ENCODE results near the gene BOLA1.

BOLA1 gene

DNA sequence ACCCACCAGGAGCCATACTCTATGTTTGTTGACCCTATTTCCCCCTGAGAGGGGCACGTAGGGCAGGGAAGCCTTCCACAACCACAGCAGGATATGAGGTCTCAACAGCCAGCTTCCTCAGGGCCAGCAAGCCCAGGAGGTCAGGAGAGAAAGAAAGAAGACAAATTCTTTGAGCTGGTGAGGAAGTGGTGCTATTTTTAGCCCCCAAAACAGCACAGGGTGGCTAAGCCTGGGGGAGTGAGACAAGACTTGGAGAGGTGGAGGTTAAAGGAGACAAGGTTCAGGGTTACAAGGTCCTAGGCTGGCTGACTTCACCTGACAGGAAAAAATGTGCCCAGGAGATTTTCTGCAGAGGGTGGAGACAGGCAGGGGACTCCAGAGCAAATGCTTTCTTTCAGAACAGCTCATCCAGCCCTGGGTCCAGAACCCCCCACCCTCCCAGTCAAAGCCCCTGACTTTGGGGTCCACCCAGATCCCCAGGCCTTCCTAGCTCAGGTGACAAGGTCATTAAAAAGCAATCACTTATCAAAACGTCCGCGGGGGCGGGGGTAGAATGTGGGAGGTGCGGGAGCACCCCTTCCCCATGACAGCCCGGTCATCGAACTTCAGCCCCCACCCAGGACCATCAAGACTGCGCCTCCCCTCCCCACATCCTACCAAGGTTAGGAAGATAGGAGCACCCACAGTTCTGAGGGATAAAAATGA is 17.0 kb downstream of the BOLA1 start:
- Histone ChIP-seq H3K27me3 (replicated peaks; ENCODE audit: control insufficient read depth, insufficient read depth, low read length, poor library complexity, severe bottlenecking) (no peaks in the 10 kb centered on the region), H3K27ac (ENCODE audit: insufficient read depth, low read length, poor library complexity, severe bottlenecking) (peak overlapping the region; percentile 14), H3K4me3 (ENCODE audit: insufficient read depth, low read depth, low read length, poor library complexity, severe bottlenecking) (peak overlapping the region; percentile 79), H3K9me3 (ENCODE audit: control insufficient read depth, low read length) (no peaks in the 10 kb centered on the region), H3K4me1 (ENCODE audit: control insufficient read depth, insufficient read depth, low read length, poor library complexity, severe bottlenecking) (peaks cover 18% of the 10 kb centered on the region), H3K36me3 (ENCODE audit: control insufficient read depth, insufficient read depth, low read length) (no peaks in the 10 kb centered on the region)
- DNase-seq = no peak

DNA sequence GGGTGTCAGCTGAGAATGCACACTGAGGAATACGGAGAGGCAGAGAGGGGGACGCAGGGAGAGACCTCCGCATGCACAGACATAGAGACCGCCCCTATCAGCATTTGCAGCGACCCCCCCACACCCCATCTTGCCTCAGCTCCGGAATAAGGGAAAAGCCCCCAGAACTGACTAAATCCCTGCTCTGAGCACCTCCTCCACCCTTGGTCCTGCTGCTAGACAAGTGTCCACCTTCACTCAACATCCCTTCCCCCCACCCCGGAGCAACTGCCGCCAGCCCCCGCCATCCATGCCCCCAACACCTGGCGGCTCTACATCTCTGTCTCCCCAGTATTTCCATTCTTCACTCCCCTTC is 17.5 kb downstream of the BOLA1 start:
- H3K36me3 ChIP-seq (ENCODE audit: control insufficient read depth, insufficient read depth, low read length) = no peaks in the 10 kb centered on the region
- no peaks in the 10 kb centered on the region for H3K27me3 ChIP-seq (replicated peaks; ENCODE audit: control insufficient read depth, insufficient read depth, low read length, poor library complexity, severe bottlenecking)
- H3K9me3 ChIP-seq (ENCODE audit: control insufficient read depth, low read length) = no peaks in the 10 kb centered on the region
- DNase-seq = no peak
- no peak overlapping the region for H3K27ac ChIP-seq (ENCODE audit: insufficient read depth, low read length, poor library complexity, severe bottlenecking)
- peaks cover 18% of the 10 kb centered on the region for H3K4me1 ChIP-seq (ENCODE audit: control insufficient read depth, insufficient read depth, low read length, poor library complexity, severe bottlenecking)
- peak overlapping the region; percentile 79 for H3K4me3 ChIP-seq (ENCODE audit: insufficient read depth, low read depth, low read length, poor library complexity, severe bottlenecking)

DNA sequence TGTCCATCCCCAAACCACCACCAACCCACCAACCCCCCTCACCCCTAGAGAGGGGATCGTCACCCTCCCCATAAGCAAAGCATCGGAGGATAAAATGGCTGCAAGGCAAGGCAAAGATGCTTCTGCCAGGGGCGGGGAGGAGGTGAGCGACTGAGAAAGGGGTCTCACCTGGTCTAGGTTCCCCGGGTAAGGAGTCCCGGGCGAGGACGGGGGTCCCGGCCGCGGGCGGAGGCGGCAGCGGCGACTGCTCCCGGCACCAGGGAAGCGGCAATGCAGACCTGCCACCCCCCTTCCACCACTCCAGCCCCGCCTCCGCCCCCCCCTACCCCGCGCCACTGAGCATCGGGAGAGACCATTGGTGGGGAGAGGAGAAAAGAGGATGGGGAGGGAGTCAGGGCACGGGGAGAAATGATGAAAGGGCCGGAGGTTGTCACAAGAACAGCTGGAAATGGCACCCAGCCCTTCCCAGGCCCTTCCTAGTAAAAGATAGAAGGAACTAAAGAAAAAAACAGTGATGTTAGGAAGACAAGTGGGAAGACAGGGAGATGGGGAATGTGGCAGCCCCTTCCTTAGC is 18.3 kb downstream of the BOLA1 start, which contains the start of gene SV2A:
Gene SV2A (minus strand): TSS at position 274 of the 574 bp plus-strand sequence. CDS start 4,004 bp downstream, outside the sequence.
- peaks cover 18% of the 10 kb centered on the region for H3K4me1 ChIP-seq (ENCODE audit: control insufficient read depth, insufficient read depth, low read length, poor library complexity, severe bottlenecking)
- peak; percentile 23 to 43 (median 39) for DNase-seq
- peak within 1 kb of the TSS; percentile 44 for H3K27ac ChIP-seq (ENCODE audit: insufficient read depth, low read length, poor library complexity, severe bottlenecking)
- peaks cover 2% of the 10 kb centered on the region for H3K36me3 ChIP-seq (ENCODE audit: control insufficient read depth, insufficient read depth, low read length)
- H3K27me3 ChIP-seq (replicated peaks; ENCODE audit: control insufficient read depth, insufficient read depth, low read length, poor library complexity, severe bottlenecking) = no peaks in the 10 kb centered on the region
- no peaks in the 10 kb centered on the region for H3K9me3 ChIP-seq (ENCODE audit: control insufficient read depth, low read length)
- peak within 1 kb of the TSS; percentile 79 for H3K4me3 ChIP-seq (ENCODE audit: insufficient read depth, low read depth, low read length, poor library complexity, severe bottlenecking)

DNA sequence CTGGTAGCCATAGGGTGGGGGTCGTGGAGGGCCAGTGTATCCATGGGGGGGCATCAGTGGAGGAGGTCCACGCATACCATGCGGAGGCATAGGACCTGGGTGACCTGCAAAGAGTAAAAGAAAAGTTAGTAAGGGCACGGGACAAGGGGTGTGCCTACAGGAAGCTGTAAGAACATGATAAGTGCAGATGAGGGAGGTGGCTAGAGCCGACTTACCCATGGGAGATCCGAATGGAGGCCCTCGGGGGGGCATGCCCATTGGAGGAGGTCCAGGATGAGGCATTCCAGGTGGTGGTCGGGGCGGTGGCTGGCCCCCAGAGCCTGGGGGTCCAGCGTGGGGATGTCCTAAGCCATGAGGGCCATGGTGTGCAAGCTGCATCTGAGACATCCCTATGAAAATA is 24.3 kb downstream of the BOLA1 start:
- Histone ChIP-seq H3K27ac (ENCODE audit: insufficient read depth, low read length, poor library complexity, severe bottlenecking) (no peak overlapping the region), H3K27me3 (replicated peaks; ENCODE audit: control insufficient read depth, insufficient read depth, low read length, poor library complexity, severe bottlenecking) (no peaks in the 10 kb centered on the region), H3K4me3 (ENCODE audit: insufficient read depth, low read depth, low read length, poor library complexity, severe bottlenecking) (no peak overlapping the region), H3K36me3 (ENCODE audit: control insufficient read depth, insufficient read depth, low read length) (peaks cover 39% of the 10 kb centered on the region), H3K4me1 (ENCODE audit: control insufficient read depth, insufficient read depth, low read length, poor library complexity, severe bottlenecking) (peaks cover 12% of the 10 kb centered on the region), H3K9me3 (ENCODE audit: control insufficient read depth, low read length) (no peaks in the 10 kb centered on the region)
- DNase-seq = no peak

DNA sequence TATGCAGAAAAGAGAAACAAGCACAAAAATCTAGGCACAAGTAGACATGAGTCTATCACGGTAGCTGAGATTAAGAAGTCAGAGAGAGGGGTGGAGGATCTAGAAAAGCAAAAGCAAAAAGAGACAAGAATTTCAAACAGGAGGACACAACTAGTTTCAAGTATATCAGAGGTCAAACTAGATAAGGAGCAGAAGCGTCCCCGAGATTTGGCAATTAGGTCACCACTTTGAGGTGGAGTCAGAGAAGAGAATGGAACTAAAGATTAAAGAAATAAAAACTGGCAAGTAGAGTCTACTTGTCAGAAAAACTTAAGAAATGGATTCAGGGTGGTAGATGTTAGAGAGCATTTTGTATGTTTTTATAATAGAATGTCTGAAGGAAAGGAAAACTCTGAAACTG is 26.0 kb downstream of the BOLA1 start:
- H3K36me3 ChIP-seq (ENCODE audit: control insufficient read depth, insufficient read depth, low read length) = peaks cover 39% of the 10 kb centered on the region

DNA sequence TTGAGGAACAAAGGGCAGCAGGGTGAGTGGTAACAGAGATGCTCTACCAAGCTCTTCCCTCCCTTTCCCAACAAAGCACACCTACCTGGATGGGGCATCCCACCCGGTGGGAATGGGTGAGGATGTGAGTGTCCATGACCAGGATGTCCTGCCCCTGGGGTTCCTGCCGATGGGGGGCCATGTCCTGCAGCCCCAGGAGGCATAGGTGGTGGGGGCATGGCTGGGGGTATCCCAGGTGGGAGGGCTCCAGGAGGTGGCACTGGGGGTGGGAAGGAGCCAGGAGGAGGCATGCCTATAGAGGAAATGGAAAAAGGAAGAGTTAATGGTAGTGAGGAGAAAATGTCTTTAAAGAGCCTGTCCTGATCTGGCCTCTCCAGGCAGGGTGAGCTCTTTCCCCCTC is 26.4 kb downstream of the BOLA1 start:
- Histone ChIP-seq H3K9me3 (ENCODE audit: control insufficient read depth, low read length) (no peaks in the 10 kb centered on the region), H3K4me1 (ENCODE audit: control insufficient read depth, insufficient read depth, low read length, poor library complexity, severe bottlenecking) (peaks cover 15% of the 10 kb centered on the region), H3K4me3 (ENCODE audit: insufficient read depth, low read depth, low read length, poor library complexity, severe bottlenecking) (no peak overlapping the region), H3K36me3 (ENCODE audit: control insufficient read depth, insufficient read depth, low read length) (peaks cover 39% of the 10 kb centered on the region), H3K27ac (ENCODE audit: insufficient read depth, low read length, poor library complexity, severe bottlenecking) (no peak overlapping the region), H3K27me3 (replicated peaks; ENCODE audit: control insufficient read depth, insufficient read depth, low read length, poor library complexity, severe bottlenecking) (no peaks in the 10 kb centered on the region)
- DNase-seq = no peak

More for the DNA sequence above, 26.0 kb downstream of the BOLA1 start:
- Histone ChIP-seq H3K27me3 (replicated peaks; ENCODE audit: control insufficient read depth, insufficient read depth, low read length, poor library complexity, severe bottlenecking) (no peaks in the 10 kb centered on the region), H3K27ac (ENCODE audit: insufficient read depth, low read length, poor library complexity, severe bottlenecking) (no peak overlapping the region), H3K4me1 (ENCODE audit: control insufficient read depth, insufficient read depth, low read length, poor library complexity, severe bottlenecking) (peaks cover 15% of the 10 kb centered on the region), H3K4me3 (ENCODE audit: insufficient read depth, low read depth, low read length, poor library complexity, severe bottlenecking) (no peak overlapping the region), H3K9me3 (ENCODE audit: control insufficient read depth, low read length) (no peaks in the 10 kb centered on the region)
- no peak for DNase-seq

DNA sequence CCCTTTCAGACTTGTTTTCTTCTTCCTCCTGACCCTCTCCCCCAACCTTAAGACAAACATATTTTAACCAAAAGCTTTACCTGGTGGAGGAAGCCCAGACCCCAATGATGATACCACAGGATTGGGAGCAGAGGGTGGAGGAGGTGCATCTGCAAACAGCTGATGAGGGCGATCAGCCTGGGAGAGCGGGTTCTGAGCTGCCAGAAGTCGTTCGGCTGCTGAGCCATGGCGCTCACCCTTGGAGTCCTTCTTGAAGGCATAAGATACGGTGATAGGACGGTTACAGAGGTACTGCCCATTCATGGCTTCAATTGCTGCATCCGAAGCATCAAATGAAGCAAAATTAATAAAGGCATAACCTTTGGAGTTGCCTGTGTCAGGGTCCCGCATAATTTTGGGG is 26.9 kb downstream of the BOLA1 start:
- H3K9me3 ChIP-seq (ENCODE audit: control insufficient read depth, low read length) = no peaks in the 10 kb centered on the region
- peaks cover 39% of the 10 kb centered on the region for H3K36me3 ChIP-seq (ENCODE audit: control insufficient read depth, insufficient read depth, low read length)
- no peak overlapping the region for H3K4me3 ChIP-seq (ENCODE audit: insufficient read depth, low read depth, low read length, poor library complexity, severe bottlenecking)
- no peak for DNase-seq
- peaks cover 15% of the 10 kb centered on the region for H3K4me1 ChIP-seq (ENCODE audit: control insufficient read depth, insufficient read depth, low read length, poor library complexity, severe bottlenecking)
- H3K27ac ChIP-seq (ENCODE audit: insufficient read depth, low read length, poor library complexity, severe bottlenecking) = no peak overlapping the region
- no peaks in the 10 kb centered on the region for H3K27me3 ChIP-seq (replicated peaks; ENCODE audit: control insufficient read depth, insufficient read depth, low read length, poor library complexity, severe bottlenecking)

DNA sequence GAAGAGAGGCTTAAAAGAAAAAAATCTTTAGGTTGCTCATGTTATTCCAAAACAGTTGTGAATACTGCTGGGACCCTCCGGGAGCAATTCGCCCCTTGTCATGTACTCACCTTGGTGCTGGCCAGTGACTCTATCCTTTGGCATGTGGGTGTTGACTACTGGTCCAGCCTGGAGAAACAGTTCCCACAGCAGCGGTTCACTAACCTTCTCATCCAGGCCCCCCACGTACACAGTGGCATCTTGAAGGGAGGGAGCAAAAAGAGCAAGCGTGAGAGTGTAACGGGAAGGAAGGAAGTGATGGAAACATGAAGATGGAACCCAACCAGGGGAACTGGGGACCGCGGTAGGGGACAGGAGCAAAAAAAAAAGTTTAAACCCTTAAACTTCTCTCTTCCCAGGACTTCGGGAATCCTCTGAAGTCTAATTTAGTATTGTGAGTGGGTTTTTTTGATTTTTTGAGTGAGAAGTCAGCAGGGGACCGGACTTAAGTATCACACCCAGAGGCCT is 27.7 kb downstream of the BOLA1 start:
- no peaks in the 10 kb centered on the region for H3K9me3 ChIP-seq (ENCODE audit: control insufficient read depth, low read length)
- peak overlapping the region; percentile 85 for H3K4me3 ChIP-seq (ENCODE audit: insufficient read depth, low read depth, low read length, poor library complexity, severe bottlenecking)
- DNase-seq = no peak
- peaks cover 39% of the 10 kb centered on the region for H3K36me3 ChIP-seq (ENCODE audit: control insufficient read depth, insufficient read depth, low read length)
- H3K27me3 ChIP-seq (replicated peaks; ENCODE audit: control insufficient read depth, insufficient read depth, low read length, poor library complexity, severe bottlenecking) = no peaks in the 10 kb centered on the region
- H3K4me1 ChIP-seq (ENCODE audit: control insufficient read depth, insufficient read depth, low read length, poor library complexity, severe bottlenecking) = peaks cover 15% of the 10 kb centered on the region
- H3K27ac ChIP-seq (ENCODE audit: insufficient read depth, low read length, poor library complexity, severe bottlenecking) = peak overlapping the region; percentile 93

DNA sequence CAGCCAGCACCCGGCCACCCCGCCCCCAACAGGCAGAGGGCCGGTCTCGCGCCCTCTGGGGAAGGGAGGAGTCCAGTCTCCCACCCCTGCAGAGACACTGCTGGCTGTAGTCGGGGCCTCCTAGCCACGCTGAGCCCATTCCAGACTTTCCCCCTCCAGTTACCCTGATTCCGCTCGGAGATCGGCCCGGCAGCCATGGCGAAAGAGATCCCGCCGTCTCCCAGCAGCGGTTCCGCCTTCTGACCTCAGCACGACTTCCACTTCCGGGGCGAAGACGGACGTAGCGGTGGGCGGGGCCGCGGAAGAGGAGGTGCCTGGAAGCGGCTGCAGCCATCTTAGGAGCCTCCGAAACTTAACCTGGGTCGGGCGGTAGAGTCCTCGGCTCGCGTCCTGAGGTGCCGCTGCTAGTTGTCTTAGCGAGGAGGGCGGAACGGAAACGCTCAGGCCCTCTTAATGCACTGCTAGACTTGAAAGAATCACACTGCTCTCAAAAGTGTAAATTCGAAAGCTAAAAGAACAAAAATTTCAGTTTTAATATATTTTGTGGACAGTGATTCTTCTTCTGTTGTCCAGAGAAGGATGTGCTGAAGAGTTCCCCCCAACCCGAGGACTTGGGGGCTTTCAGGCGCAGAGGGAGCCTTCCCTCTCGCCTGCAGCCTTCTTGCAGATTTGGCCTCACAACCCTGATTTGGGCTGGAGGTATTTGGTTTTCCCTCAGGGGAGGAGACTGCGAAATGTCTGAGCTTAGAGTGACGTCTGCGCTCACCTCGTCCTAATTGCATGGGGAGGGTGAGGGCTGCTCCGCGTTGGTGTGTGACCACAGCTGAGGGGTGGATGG is 28.4 kb downstream of the BOLA1 start, which contains the start of gene SF3B4:
Gene SF3B4 (minus strand): TSS at position 241 of the 838 bp plus-strand sequence. CDS start 44 bp downstream, at position 197.
- DNase-seq = peak; percentile 90 to 91 (median 91)
- Histone ChIP-seq H3K27ac (ENCODE audit: insufficient read depth, low read length, poor library complexity, severe bottlenecking) (peak within 1 kb of the TSS; percentile 93), H3K27me3 (replicated peaks; ENCODE audit: control insufficient read depth, insufficient read depth, low read length, poor library complexity, severe bottlenecking) (no peaks in the 10 kb centered on the region), H3K9me3 (ENCODE audit: control insufficient read depth, low read length) (no peaks in the 10 kb centered on the region), H3K36me3 (ENCODE audit: control insufficient read depth, insufficient read depth, low read length) (peaks cover 36% of the 10 kb centered on the region), H3K4me3 (ENCODE audit: insufficient read depth, low read depth, low read length, poor library complexity, severe bottlenecking) (peak within 1 kb of the TSS; percentile 85), H3K4me1 (ENCODE audit: control insufficient read depth, insufficient read depth, low read length, poor library complexity, severe bottlenecking) (peaks cover 15% of the 10 kb centered on the region)

Data from effector memory CD4-positive, alpha-beta T cell (primary cell).